ENCODE results near the gene GALNT5.
"Not testable (repeated sequence)": the region's sequence is repeated elsewhere in the genome, so short reads cannot be mapped to it uniquely, and the experiment has no call there.

GALNT5 gene

GRCh38 chr2:157250836-157251235 lies 6.7 kb upstream of the GALNT5 start:
- DNase-seq: no peak

DNA sequence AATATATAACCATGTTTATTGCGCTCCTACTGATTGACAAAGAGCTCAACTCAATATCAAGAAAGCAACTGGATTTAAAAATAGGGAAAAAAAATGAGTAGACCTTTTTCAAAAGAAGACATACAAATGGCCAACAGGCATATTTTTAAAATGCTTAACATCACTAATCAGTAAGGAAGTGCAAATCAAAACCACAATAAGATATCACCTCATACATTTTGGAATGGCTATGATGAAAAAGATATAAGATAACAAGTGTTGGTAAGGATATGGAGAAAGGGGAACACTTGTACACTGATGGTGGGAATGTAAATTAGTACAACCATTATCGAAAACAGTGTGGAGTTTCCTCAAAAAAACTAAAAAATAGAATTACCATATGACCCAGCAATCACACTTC lies 5.6 kb upstream of the GALNT5 start:
- DNase-seq: no peak

DNA sequence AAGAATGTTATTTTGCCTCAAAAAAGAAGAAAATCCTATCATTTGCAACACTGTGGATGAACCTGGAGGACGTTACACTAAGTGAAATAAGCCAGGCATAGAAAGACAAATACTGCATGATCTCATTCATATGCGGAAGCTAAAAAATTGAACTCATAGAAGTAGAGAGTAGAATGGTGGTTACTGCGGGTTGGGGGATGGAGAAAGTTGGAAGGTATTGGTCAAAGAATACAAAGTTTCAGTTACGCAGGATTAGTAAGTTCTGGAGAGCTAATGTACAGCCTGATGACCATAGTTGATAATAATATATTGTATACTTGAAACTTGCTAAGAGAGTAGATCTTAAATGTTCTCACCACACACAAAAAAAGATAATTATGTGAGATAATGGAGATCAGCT lies 5.0 kb upstream of the GALNT5 start:
- DNase-seq: no peak

DNA sequence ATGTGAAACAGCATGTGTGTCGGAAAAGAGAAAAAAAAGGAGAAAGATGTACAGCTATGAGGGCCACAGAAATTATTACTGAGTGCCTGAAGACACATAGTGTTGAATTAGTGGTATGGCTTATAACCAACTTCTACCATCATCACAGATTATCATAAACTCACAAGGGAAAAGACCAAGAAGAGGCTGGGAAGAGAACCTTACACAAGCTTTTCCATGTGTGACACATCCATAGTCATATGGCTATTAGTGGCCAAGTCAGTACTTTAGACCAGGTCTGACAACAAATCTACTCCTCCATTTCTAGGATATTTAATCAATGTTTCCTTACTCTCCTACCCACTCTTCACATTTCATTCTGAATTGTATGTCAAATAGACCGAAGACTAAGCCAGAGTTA lies 3.5 kb upstream of the GALNT5 start:
- no peak for DNase-seq

DNA sequence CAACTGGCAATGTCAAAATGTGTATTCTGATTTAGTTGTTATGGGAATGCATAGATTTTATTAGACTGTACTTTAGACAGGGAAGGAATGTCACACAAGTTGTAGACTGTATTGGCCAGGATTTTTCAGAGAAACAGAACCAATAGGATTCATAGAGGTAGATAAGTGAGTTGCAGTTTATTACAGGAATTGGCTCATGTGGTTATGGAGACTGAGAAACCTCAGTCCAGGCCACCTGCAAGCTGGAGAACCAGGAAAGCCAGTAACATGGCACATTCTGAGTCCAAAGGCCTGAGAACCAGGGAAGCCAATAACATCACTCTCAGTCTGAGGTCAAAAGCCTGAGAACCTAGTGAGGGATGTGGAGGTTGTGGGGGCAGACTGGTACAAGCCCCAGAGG lies 1.8 kb upstream of the GALNT5 start:
- DNase-seq: no peak

- DNase-seq: no peak
Measured at GRCh38 chr2:157256626-157257025, 879 bp upstream of the GALNT5 start.

DNA sequence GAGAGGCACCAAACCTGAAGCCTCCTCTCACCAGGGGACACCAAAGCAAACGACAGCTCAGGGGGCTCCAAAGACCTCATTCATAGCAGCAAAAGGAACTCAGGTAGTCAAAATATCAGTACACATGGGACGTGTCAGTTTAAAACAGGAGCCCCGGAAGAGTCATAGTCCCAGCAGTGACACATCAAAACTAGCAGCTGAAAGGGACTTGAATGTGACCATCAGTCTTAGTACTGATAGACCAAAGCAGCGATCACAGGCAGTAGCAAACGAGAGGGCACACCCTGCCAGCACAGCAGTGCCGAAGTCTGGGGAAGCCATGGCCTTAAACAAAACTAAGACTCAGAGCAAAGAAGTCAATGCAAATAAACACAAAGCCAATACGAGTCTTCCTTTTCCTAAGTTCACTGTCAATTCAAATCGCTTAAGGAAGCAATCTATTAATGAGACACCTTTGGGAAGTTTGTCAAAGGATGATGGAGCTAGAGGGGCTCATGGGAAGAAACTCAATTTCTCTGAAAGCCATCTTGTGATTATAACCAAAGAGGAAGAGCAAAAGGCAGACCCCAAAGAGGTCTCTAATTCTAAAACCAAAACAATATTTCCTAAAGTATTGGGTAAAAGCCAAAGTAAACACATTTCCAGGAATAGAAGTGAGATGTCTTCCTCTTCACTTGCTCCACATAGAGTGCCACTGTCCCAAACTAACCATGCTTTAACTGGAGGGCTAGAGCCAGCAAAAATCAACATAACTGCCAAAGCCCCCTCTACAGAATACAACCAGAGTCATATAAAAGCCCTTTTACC lies 1.2 kb downstream of the GALNT5 start:
- DNase-seq: no peak

GRCh38 chr2:157259386-157259785 lies 1.9 kb downstream of the GALNT5 start:
- DNase-seq: no peak

GRCh38 chr2:157259960-157260359 lies 2.5 kb downstream of the GALNT5 start:
- no peak for DNase-seq

- DNase-seq: no peak
Measured at GRCh38 chr2:157260533-157261198, 3.2 kb downstream of the GALNT5 start.

DNA sequence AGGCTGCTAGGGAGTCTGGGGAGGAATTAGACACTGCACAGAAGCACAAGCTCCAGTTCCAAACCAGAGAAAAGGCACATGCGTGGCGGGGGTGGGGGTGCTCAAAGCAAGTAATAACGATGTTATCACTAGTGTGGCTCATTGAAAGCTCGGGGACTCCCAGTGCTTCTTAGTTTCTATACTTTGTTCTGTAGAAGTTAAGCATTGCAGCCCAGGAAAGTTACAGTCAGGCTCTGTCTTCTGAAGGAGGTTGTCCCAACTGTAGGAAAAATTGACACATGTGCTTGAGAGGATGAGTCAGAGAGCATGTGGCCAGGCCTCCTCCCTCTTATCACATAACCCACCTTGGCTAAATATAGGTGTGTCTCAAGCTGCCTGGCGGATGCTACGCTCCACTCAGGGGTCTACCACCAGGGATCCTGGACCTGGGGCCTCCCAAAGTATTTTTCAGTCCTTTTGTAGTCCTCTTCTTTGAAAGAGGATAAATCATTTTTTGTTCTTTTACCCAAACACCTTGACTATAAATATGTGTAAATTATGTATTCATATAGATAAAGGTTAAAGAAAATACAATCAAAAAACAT lies 3.8 kb downstream of the GALNT5 start:
- DNase-seq: no peak

GRCh38 chr2:157262248-157262647 lies 4.7 kb downstream of the GALNT5 start:
- no peak for DNase-seq

GRCh38 chr2:157264099-157264498 lies 6.6 kb downstream of the GALNT5 start:
- DNase-seq: no peak

GRCh38 chr2:157265825-157266224 lies 8.3 kb downstream of the GALNT5 start:
- no peak for DNase-seq

DNA sequence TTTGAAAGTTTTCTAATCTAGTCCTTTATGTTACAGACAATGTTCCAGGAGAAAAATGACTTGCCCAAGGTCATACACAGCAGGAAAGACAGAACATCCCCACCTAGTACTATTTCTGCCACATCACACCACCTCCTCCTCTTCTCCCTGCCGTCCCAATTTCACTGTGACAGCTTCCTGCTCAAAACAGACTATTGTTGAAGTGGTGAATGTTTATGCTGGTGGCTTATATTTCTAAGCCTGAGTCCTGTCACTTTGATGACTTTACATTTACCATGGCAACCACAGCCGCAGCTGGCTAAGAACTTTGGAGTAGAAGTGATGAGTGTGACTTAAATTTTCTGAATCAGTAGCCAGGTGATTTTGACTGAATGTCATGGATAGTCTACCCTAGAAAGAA lies 10.0 kb downstream of the GALNT5 start:
- DNase-seq: no peak

GRCh38 chr2:157269060-157269459 lies 11.6 kb downstream of the GALNT5 start:
- no peak for DNase-seq

GRCh38 chr2:157269922-157270321 lies 12.4 kb downstream of the GALNT5 start:
- DNase-seq: no peak

DNA sequence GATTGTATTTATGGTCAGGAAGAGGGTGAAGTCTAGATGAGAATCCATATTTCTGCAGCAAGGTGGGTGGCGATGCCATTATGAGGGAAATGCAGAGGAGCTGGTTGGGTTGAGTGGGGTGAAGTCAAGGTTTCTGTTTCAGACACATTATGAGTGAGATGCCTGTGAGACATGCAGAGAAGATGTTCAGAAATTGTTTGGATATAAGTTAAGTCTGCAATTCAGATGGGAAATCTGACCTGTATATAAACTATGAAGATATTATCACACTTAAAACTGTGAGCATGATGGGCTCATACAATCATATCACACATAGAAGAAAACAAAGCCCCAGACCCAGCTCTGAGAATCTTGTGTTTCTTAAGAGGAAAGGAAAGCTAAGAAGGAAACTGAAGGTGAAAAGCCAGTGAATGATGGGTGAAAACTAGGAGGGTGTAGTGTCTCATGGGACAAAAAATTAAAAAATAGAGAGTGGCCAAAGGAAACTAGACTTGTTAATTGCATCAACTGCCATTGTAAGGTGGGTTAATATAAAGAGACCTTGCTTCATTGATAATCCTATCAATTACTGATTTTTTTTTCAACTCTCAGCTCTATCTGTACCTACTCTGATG lies 14.2 kb downstream of the GALNT5 start:
- no peak for DNase-seq

DNA sequence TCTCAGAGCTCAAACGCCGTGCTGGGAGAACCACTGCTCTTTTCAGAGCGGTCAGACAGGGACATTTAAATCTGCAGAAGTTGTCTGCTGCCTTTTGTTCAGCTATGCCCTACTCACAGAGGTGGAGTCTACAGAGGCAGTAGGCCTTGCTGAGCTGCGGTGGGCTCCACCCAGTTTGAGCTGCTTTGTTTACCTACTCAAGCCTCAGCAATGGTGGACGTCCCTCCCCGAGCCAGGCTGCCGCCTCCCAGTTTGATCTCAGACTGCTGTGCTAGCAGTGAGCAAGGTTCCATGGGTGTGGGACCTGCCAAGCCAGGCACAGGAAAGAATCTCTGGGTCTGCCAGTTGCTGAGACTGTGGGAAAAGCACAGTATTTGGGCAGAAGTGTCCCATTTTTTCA lies 21.8 kb downstream of the GALNT5 start:
- not testable (repeated sequence) for DNase-seq

- DNase-seq: no peak
Measured at GRCh38 chr2:157281316-157281715, 23.8 kb downstream of the GALNT5 start.

GRCh38 chr2:157283468-157283867 lies 26.0 kb downstream of the GALNT5 start:
- DNase-seq: no peak

- no peak for DNase-seq
Measured at GRCh38 chr2:157287160-157287559, 29.7 kb downstream of the GALNT5 start.

DNA sequence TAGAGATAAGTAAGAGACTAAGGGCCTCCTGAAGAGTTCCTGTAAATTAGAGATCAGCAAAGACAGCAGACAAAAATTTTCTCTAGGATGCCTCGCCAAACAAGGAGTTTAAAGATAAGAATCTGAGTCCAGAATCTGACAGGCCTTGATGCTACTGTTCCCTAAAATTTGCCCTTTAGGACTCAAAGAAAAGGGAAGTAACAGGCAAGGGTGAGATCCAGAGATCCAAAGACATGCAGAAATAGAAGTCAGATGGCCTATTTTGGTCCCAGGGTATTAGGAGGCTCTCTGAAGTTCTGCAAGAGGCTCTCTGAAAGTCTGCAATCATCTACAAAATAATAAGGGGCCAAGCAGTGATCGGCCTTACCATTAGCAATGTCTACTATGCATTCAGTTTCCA lies 33.0 kb downstream of the GALNT5 start:
- no peak for DNase-seq

DNA sequence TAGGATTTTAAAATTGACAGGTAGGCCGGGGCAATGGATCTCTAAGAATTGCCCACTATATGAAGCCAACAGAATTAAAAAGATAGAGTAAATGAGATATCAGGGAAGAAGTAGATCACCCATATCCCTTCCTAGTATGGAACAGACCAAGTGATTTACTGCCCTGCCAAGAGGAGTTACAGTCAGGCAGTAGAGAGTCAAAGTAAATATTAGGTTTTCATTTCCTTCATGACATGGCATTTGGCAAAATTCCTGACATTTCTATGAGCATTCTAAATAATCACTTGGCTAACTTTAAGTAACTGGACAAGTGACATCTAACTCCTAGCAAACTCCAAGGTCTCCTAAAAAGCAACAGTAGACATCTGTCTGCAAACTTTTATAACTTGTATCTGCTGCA lies 33.5 kb downstream of the GALNT5 start:
- no peak for DNase-seq

All from NCI-H146 (cell line).